ENCODE data around the gene OSBPL7.

The OSBPL7 gene, protein sequence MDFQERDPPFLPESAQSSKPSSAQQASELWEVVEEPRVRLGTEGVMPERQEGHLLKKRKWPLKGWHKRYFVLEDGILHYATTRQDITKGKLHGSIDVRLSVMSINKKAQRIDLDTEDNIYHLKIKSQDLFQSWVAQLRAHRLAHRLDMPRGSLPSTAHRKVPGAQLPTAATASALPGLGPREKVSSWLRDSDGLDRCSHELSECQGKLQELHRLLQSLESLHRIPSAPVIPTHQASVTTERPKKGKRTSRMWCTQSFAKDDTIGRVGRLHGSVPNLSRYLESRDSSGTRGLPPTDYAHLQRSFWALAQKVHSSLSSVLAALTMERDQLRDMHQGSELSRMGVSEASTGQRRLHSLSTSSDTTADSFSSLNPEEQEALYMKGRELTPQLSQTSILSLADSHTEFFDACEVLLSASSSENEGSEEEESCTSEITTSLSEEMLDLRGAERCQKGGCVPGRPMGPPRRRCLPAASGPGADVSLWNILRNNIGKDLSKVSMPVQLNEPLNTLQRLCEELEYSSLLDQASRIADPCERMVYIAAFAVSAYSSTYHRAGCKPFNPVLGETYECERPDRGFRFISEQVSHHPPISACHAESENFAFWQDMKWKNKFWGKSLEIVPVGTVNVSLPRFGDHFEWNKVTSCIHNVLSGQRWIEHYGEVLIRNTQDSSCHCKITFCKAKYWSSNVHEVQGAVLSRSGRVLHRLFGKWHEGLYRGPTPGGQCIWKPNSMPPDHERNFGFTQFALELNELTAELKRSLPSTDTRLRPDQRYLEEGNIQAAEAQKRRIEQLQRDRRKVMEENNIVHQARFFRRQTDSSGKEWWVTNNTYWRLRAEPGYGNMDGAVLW

DNA sequence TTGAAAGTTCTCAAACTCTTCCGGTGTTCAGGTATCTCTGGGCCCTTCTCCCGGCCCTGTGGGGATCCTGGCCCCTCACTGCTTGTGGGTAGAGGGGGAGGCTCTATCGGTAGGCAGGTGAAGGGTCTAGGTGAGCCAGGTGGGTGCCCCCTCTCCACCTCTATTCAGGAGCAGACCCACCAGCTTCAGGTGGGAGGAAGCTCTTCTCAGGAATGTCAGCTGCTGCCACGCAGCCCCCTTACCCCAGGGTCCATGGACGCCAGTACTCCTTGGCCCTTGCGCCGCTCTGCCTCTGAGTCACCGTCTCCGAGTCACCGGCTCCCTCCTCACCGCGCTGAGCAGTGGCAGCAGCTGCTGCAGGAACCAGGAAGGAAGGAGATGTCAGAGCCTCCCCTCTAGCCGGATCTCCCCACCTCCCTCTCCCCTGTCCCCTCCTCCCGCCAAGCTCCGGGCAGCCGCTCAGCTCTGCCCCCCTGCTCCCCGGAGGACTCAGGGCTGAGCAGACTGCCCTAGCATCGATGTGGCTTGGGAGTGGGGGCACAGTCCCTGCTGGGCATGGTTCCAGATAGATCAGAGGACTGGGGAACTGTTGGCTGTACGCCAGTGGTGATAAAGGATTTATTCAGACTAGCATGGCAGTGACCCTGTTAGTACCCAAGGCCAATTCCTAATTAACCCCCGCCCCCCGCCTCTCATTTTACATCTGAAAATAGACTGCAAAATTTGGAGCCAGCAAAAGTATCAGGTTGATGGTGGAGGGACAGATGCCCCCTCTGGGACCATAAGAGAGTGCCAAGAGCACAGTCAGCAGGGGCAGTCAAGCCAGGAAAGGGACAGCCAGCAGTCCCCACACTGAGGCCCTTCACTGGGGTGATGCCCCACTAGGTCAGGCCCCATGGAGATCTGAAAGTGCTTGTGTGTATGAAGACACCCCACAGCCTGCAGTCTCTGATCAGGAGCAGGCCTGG is at the start of gene OSBPL7:
Gene OSBPL7 (minus strand): TSS at position 371 of the 968 bp plus-strand sequence. CDS start 1,516 bp downstream, outside the sequence.
- peak; percentile 36 for DNase-seq (ENCODE audit: low read depth)

DNA sequence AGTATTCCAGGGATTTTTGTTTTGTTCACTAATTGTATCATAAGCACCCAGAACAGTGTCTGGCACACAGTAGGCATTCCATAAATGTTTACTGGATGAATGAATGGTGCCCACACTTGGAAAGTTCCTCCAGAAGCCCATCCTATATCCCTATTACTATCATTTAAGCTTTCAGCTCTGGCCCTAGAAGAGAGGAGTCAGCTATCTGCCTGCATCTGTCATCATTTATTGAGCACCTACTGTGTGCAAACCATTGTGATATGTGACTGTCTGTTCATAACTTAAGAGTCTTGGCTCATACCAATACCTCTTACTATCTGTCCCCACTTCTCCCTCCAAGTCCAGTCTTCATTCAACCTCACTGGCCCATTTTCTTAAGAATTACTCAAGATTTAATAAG is 49.5 kb upstream of the OSBPL7 start:
- no peak for DNase-seq (ENCODE audit: low read depth)

- DNase-seq (ENCODE audit: low read depth) = no peak
Observed at GRCh38 chr17:47870056-47870455, 48.5 kb upstream of the OSBPL7 start.

- no peak for DNase-seq (ENCODE audit: low read depth)
Observed at GRCh38 chr17:47869114-47869513, 47.5 kb upstream of the OSBPL7 start.

DNA sequence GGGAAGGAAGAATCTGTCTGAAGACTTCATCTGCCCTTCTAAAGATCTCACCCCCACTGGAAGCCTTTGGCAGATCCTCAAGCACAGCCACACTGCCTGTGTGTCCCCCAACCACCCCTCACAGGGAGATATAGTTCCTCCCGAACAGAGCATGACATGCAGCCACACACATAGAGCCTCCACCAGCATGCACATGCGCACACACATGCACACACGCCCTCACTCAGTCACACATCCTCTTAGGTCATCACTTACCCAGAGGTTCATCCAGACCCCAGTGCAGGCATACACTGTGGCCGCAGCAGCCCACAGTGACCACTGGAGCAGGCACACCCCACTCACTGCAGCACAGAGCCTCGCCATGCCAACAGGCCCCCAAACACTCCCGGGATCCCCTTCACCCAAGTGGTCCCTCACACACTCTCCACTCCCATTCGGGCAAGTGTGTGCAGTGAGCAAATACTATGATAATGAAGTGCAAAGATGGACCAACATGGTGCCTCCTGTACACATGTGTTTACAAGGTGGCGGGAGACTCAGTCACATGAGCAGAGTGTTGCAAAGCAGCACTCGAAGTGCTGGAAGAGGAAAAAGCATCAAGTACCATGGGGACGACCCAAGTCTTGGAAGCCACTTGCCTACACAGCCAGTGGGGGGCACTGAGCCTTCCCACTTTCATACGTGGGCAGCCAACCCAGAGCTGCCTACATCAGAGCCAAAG is 46.4 kb upstream of the OSBPL7 start:
- no peak for DNase-seq (ENCODE audit: low read depth)

DNA sequence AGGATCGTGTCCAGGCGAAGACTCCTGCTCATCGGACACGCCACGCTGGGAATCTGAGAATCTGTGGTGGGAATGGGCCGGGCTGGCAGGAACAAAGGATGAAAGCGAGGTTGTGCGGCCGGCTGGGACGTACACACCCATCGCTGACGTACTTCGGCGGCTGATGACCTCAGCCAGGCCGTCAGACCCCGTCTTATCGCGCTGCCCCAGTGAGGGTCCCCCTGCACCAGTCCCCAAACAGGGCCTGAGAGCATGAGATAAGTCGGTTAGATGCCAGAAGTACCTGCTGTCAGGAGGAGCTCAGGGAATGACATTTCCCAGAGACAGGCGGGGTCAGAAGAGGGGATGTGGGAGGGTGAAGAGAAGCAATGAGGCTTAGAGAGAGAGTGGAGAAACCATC is 45.3 kb upstream of the OSBPL7 start:
- DNase-seq (ENCODE audit: low read depth) = no peak

GRCh38 chr17:47864791-47865216 is 43.2 kb upstream of the OSBPL7 start:
- no peak for DNase-seq (ENCODE audit: low read depth)

DNA sequence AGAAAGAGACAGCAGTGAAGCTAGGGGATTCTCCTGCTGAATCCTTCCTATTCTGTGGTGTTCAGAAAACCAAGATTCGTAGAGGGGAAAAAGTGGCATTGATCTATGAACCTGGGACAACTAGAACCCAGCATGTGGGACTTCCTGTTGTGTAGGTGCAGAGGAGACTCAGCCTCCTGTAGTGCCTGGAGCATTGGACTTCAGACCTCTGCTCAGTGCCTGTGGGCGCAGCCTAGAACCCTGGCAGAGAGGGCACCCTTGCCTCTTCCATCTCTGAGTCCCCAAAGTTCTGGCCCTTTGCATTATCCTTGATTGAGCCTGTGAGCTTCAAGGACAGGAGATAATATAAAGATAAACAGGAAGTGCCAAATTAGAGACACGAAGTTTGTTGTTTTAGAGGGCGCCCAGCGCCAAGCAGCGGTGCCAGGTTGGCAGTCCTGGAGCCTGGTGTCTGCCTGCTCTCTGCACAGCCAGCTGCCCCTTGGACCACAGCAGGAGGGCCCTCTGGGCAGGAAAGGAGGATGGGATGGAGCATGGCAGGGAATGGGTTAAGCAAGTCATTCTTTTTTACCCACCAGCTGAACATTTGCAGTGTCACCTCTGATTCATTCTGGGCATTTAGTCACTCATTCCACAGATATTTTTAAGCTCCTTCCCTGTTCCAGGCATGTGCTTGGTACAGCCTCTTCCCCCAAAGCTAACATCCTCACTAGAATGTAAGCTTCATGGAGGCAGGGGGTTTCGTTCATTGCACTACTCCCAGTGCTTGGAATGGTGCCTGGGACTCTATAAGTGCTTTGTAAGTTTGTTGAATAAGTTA is 41.2 kb upstream of the OSBPL7 start:
- DNase-seq (ENCODE audit: low read depth) = no peak

- no peak for DNase-seq (ENCODE audit: low read depth)
Observed at GRCh38 chr17:47860386-47860785, 38.8 kb upstream of the OSBPL7 start.

DNA sequence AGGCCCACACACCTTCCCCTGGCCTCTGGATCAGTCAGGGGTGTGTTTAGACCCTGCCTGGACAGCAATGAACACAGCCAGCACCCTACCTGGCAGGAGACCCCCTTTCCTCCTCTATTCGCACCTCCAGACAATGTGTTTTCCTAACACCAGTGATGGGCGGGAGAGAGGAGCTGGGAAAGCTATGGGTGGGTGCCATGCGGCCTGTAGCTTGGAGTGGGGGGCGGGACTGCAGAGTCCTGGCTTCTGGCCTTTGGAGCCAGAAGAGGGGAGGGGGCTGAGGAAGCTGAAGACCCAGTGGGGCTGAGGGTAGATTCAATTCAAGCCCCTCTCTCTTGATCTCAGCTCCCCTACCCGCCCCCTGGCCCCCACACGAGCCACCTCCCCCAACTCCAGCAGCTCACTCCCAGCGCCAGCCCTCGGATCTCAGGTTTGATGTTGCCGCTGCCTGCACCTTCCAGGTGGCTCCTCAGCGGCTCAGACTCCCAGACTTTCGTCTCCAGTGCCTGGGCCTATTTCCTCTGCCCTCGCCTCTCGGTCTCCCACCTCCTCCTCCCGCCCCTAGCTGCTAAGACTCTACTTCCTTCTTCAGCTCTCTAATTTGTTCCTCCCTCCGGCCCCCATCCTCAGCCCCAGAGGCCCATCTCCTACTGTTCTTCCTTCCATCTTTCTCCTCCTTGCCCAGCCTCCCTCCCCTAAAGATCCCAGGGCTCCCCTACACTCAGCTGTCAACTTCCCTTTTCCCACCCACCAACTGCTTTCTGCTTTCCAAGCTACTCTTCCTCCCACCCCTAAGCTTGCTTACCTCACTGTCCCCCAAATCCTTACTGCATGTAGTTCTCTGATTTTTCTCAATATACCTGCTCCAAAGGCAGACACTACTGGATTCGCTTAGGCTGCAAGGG is 36.2 kb upstream of the OSBPL7 start:
- no peak for DNase-seq (ENCODE audit: low read depth)

GRCh38 chr17:47856830-47857229 is 35.2 kb upstream of the OSBPL7 start:
- DNase-seq (ENCODE audit: low read depth) = no peak

DNA sequence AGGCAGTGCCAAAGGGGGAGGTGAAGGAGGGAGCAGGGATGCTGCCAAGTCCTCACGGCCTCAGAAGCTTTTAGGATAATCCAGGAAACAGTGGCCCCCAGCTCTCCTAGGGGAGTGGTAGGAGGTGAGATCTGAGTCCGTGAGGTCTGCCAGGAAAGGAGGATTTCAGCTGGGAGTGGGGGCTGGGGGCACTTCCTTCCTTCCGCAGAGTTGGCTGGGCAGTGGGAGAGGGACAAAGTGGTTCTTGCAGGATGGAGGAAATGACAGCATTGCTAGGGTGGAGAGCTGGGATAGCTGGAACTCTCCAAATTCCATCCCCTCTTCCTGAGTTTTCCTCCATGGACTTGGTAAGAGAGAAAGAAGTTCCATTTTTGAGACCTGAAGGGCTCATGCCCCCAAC is 34.1 kb upstream of the OSBPL7 start:
- DNase-seq (ENCODE audit: low read depth) = no peak

DNA sequence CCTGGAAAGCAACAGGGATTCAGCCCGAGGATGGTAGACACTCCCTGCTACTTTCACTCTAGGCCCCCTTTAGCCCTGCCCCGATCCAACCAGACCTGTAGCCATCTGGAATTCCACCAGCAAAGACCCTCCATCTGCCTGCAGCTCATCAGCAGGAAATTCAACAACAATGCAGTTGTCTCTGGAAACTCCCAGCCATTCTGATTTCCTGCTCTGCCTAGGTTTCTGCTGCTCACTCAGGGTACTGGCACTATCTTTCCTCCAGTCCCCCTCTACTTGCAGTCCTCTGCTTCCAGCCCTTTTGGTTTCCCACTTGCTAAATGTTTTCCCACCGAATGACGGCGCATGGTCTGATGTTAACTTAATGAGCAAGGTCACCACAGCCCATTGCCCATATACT is 32.0 kb upstream of the OSBPL7 start:
- DNase-seq (ENCODE audit: low read depth) = no peak

- no peak for DNase-seq (ENCODE audit: low read depth)
Observed at GRCh38 chr17:47852113-47852949, 30.7 kb upstream of the OSBPL7 start.

- DNase-seq (ENCODE audit: low read depth) = no peak
Observed at GRCh38 chr17:47851764-47852112, 30.1 kb upstream of the OSBPL7 start.

DNA sequence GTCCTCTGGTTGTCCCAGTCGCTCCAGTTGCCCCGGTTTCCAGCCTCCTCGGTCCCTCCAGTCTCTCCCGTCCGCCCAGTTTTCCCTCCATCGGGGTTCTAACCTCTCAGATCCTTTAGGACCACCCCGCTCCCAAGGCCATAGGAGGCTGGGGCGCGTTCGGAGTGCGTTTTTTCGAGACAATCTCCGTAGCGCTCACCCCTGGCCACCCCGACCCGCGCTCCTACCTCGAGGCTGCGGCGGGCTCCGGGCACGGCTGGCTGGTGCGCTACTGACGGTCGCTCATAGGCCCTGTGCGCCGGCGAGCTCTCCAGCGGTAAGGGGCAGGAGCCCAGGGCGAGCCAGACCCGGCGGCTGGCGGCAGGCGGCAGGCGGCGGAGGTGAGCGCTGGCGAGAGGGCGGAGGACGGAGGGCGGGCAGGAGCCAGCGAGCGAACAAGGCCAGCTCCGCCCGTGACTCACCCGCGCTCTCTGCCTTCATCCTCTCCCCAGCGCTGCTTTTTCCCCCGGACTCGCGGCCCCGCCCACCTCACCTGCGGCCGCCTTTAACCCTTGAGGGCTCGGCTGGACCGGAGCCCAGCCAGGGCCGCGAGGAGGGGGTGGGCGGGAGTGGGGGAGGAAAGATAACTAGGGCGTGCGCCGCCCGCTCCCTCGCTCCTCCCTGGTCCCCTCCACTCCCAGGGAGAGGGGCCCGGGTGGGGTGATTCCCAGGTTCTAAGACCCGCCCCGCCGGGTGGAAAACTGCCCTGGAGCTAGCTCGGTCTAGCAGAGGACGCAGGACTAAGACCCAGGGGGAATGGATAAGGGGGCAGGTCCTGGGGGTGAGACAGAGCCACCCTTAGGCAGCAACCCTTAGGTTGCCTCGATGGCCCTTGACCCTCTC is 29.3 kb upstream of the OSBPL7 start, which contains the start of gene SP6:
Gene SP6 (minus strand): TSS at position 472 of the 882 bp plus-strand sequence. CDS start 2,734 bp downstream, outside the sequence.
- DNase-seq (ENCODE audit: low read depth) = no peak

DNA sequence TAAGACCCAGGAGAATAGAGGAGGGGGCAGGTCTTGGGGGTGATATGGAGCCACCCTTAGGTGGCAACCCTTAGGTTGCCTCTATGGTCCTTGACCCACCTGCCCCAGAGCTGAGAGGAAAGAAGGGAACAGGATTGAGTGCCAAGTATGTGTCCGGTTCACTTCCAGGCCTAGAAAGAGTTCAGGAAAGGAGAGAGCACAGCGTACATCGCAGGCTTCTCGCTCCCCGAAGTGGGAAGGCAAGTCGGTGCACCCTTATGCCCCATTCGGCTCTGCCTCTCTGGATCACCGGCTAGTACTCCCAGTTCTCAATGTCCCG is 28.7 kb upstream of the OSBPL7 start:
- DNase-seq (ENCODE audit: low read depth) = no peak

GRCh38 chr17:47848198-47848513 is 26.6 kb upstream of the OSBPL7 start:
- no peak for DNase-seq (ENCODE audit: low read depth)
